HG02970 (cell line): ENCODE measurements around the gene KCNMB4.
A peak's percentile ranks its signal among the peaks of the same experiment; 100 is the strongest.

Experiments
- ATAC-seq: cut with Tn5 transposase; IDR thresholded peaks from one replicate; pipeline ENCODE4 v1.9.1; 2021; ENCODE audit warnings: mild to moderate bottlenecking, moderate library complexity, moderate number of reproducible peaks; ENCODE audit not compliant: unreplicated experiment, low FRiP score

The KCNMB4 gene, protein sequence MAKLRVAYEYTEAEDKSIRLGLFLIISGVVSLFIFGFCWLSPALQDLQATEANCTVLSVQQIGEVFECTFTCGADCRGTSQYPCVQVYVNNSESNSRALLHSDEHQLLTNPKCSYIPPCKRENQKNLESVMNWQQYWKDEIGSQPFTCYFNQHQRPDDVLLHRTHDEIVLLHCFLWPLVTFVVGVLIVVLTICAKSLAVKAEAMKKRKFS

DNA sequence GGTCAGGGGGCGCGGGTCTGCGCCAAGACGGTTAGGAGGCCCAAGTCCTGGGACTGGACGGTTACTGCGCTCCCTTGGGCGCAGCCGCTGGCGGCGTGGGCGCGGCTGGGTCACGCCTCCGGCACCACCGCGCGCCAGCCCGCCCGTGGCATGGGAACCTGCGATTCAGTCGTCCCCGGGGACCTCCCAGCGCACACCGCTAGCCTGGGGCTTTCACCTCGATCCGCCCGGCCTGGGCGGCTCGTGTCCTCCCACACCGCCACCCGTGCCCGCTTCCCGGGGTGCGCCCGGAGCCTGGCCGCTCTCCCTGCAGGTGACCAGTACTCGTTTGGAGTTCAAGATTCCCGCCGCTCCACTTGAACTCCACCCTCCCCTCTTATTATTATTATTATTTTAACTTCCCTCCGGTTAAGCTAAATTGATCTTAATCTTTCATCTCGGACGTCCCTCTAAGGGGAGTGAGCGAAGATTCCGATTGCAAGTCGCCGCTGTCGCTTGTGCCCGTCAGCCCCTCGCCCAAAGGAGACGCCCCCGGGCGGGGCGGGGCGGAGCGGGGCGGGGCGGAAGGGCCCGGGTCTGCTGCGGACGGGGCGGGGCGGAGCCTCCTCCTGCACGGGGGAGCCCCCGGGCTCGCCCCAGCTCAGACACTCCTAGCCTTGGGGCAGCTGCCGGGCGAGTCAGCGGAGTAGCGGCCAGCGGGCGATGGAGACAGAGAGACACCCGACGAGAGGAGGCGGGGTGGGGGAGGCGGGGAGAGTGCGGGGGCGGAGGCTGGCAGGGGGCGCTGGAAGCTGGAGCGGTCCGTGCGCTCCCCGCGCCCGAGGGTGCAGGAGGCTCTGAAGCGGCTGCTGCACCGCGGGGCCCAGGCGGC is at the start of gene KCNMB4:
Gene KCNMB4 (plus strand): TSS at position 643 of the 871 bp plus-strand sequence. CDS start 445 bp downstream, outside the sequence.
- ATAC-seq, result peak; percentile 87

DNA sequence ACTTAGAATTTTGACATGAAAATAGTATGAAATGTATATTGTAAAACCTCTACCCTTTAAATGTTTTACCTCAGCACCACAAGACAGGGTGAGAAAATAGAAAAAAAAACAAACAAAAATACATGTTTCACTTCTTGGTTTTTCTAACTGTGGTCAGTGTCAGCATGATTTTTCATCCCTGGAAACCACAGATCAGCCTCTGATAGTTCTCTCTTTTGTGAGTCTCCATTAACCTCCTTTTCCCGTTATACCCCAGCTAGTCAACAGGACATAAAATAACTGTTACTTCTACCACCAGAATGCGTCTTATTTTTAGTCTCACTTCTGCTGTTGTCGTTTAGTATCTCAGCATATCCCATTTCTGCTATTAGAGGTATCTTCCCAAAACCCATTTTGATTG is 48.3 kb upstream of the KCNMB4 start:
- ATAC-seq, result peak; percentile 66

DNA sequence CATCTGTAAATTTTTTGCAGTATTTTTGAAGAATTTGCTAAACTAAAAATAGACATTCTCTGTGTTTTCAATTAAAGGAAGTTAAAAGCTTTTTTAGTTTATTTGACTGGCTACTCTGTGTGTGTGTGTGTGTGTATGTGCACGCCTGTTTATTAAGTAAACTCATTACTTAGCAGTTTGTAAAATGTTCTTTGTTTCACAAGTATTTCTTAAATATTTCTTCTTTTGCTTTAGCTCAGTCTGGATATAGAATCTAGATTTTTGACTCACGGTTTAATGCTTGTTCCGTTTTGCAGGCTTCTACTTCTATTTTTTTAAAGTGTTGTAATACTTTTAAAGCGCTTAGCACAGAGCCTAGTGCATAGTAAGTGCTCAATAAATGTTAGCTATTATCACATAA is 46.5 kb upstream of the KCNMB4 start:
- no peak for ATAC-seq

- ATAC-seq, result no peak
Measured at GRCh38 chr12:70321191-70321590, 44.9 kb upstream of the KCNMB4 start.

DNA sequence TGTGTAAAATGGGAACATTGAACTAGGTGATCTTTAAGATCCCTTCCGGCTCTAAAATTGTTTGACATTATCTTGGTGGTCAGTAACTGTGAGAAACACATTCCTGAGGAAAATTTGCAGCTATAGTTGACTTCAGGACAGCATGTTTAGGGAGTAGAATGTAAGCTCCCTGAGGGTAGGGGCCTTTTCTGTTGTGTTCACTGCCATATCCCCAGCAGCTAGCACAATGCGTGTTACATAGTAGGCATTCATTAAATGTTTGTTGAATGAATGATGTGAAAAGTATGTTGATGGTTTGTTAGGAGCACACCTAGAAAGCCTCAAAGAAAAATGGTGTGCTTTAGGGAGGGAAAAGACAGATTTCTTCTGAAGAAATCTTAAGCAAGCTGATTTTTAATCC is 38.5 kb upstream of the KCNMB4 start:
- ATAC-seq, result no peak

- no peak for ATAC-seq
Measured at GRCh38 chr12:70329728-70330127, 36.4 kb upstream of the KCNMB4 start.

- ATAC-seq, result no peak
Measured at GRCh38 chr12:70330158-70330557, 35.9 kb upstream of the KCNMB4 start.

DNA sequence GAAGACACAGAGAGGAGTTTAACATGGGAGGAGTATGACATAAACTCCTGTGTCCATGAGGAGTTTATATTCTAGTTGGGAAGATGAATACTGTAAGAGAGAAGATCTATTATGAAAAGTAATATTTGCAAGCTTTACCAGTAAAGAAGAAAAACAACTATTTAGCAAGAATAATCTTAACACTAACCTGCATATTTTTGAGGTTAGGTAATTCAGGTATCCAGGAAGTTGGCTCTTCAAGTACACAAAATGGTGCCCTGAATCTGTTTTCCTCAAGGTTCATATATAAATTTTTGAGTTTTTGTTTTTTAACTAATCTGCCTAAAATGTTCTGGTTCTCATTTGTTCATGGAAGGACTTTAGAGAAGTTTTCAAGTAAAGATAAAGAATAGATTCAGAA is 33.9 kb upstream of the KCNMB4 start:
- ATAC-seq, result no peak

DNA sequence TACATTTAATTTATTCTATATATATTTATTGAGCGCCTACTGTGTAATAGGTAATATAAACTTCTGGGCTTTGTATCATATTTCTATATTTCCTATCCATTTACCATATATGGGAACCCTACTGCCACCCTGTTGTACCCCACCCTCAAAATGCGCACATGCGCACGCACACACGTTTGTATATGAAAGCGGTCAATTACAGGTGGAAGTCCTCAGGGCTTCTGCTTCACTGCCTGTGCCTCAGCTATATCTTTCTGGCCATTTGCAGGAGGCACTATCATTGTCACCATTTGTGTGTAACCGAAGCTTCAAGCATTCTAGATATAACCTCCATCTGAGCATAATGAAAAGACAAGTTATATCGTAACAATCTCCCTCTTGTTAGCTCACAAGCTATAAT is 31.3 kb upstream of the KCNMB4 start:
- no peak for ATAC-seq

DNA sequence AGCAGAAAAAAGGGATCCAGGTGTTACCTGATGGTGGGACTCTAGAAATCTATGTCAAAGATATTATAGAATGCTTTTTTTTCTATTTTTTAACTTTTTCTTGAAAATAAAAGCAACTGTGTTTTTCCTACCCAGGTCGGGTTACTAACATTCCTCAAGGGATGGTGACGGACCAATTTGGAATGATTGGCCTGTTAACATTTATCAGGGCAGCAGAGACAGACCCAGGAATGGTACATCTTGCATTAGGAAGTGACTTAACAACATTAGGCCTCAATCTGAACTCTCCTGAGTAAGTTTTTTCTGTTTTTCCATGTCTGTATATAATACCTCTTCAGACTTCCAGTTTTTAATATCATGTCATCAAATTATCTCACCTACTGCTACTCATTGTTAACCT is 27.6 kb upstream of the KCNMB4 start:
- ATAC-seq, result no peak

DNA sequence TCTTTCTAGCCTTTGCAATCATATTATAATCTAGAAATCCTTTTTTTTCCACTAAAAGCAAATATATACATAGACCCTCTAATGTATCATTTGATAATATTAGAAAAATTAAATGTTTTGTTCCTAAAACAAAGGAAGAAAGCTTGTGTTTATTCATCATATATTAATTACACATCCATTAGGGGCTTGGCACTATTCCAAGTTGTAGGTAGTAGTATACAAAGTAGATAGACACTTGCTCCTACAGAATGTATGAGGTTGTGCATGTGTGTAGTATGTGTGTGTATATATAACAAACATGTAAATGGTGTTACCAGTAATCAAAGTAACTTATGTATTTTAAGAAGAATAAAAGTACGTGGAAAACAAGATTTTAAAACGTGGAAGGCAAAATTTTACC is 15.0 kb upstream of the KCNMB4 start:
- no peak for ATAC-seq

DNA sequence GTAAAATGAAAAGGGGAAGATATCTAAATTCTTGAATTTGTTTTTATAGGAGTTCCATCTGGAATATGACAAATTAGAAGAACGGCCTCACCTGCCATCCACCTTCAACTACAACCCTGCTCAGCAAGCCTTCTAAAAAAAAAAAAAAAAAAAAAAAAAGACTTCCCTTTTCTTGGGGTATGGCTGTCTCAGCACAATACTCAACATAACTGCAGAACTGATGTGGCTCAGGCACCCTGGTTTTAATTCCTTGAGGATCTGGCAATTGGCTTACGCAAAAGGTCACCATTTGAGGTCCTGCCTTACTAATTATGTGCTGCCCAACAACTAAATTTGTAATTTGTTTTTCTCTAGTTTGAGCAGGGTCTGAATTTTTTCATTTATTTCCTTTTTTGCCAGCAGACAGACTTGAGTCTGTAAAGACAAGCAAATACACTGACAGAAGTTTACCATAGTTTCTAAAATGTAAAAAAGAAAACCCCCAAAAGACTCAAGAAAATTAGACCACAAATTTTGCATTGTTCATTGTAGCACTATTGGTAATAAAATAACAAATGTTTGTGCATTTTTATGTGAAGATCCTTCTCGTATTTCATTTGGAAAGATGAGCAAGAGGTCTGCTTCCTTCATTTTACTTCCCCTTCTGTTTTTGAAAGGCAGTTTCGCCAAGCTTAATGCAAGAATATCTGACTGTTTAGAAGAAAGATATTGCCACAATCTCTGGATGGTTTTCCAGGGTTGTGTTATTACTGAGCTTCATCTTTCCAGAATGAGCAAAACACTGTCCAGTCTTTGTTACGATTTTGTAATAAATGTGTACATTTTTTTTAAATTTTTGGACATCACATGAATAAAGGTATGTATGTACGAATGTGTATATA is 12.1 kb upstream of the KCNMB4 start:
- ATAC-seq, result no peak

GRCh38 chr12:70354787-70355186 is 11.3 kb upstream of the KCNMB4 start:
- ATAC-seq, result no peak

DNA sequence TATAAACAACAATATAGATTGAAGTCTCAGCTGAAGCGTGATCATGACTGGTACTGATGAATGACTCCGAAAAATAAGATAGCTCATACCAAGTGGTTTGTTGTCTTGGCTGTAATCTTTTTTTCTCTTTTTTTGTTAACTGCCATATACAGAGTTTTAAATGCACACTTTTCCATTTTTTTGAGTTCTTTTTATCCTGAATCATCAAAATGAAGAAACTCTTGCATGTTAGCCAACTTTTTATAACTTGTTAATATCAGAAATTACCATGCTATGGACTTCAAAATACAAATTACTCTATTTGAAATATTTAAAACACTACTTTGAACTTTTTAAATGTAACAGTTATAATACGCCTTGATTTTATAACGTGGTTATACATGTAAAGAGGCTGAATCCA is 10.1 kb upstream of the KCNMB4 start:
- no peak for ATAC-seq

- ATAC-seq, result no peak
Measured at GRCh38 chr12:70359458-70360197, 6.5 kb upstream of the KCNMB4 start.

DNA sequence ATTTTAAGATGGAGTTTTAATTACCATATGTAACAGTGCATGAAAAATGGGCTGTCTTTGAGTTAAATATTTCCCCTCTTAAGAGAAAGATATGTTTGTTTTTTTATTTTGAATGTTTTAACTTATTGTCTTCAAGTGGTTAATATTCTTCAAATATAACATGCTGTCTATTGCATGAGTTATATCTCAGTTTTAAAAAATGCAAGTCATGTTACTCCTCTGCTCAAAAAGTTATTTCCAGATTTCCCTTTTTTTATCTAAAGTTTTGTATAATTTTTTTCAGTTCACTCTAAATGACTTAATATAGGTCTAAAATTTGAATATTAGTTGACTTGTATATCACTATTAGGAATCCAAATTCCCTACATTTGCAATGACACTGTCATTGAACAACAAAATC is 5.9 kb upstream of the KCNMB4 start:
- ATAC-seq, result no peak

DNA sequence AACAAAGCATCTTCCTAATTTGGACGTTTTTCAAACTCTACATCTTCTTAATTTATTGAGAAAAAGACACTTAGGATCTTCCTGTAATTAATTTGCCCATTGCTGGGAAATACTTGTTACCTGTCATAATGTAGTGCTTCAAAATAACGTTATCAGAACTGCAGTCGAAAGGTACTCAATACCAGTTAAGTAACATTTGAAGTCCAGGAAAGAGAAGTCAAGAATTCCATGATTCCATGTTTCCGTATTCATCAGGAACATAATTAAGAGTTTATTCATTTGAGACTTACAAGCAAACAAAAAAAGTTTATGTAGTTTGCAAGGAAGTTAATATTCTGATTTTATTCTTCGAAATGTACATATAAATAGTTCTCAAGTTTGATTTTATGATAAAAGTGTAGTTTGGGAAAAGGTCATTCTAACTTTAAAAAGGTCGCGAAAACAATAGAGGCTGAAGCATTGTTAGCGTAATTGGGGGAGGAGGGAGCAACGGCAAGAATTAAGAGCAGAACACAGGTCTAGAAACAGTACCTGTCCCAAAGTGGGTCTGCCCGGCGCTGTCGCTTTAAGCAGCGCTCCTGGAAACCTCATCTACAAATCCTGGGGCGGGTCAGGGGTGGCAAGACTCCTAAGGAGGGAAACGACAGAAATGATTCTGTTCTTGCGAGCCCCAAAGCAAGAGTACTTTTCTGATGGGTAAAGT is 1.2 kb upstream of the KCNMB4 start:
- ATAC-seq, result no peak

DNA sequence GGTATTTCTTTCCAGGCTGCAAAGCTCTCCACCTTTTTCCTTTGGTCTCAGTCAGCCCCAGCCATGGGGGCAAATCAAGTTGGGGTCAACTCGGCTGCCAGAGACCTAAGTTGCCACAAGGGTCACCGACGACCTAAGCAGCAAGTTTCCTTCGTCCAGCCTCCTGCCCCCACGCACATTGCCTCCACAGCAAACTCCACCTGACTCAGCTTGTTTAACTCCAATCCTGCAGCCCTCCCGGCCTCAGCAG is 767 bp upstream of the KCNMB4 start:
- ATAC-seq, result no peak

- peak; percentile 36 for ATAC-seq
Measured at GRCh38 chr12:70366581-70367257, 629 bp downstream of the KCNMB4 start.
